H9 (cell line): ENCODE measurements around the gene AEN. TPM values are rescaled to one million over a fixed set of nuclear protein-coding genes. Genes with fewer than 3 reads are reported as not detected.

Experiments used
- DNase-seq: peaks from one replicate; pipeline ENCODE4 v3.0.0-alpha.2; 2017
- H2AFZ ChIP-seq: one replicate; pipeline ENCODE4 v1.6.1; 2013; ENCODE audit warnings: mild to moderate bottlenecking, low read length, control low read depth, moderate library complexity
- H2AK5ac ChIP-seq: 2 replicates; pipeline ENCODE4 v1.6.1; 2013; ENCODE audit warnings: low read length, control low read depth, mixed read lengths; ENCODE audit not compliant: insufficient read length
- H2BK120ac ChIP-seq: one replicate; pipeline ENCODE4 v1.6.1; 2013; ENCODE audit warnings: low read depth, mild to moderate bottlenecking, low read length, control low read depth, inconsistent platforms; ENCODE audit not compliant: poor library complexity, severe bottlenecking
- H2BK12ac ChIP-seq: 2 replicates; pipeline ENCODE4 v1.6.1; 2013; ENCODE audit warnings: low read length, control low read depth, mixed read lengths, low read depth; ENCODE audit not compliant: insufficient read length
- H2BK15ac ChIP-seq: 2 replicates; pipeline ENCODE4 v1.6.1; 2013; ENCODE audit warnings: low read depth, low read length, control low read depth
- H2BK20ac ChIP-seq: one replicate; pipeline ENCODE4 v1.6.1; 2013; ENCODE audit warnings: low read depth, mild to moderate bottlenecking, low read length, control low read depth, inconsistent platforms; ENCODE audit not compliant: poor library complexity, severe bottlenecking
- H2BK5ac ChIP-seq: 2 replicates; pipeline ENCODE4 v1.6.1; 2013; ENCODE audit warnings: low read length, control low read depth, mixed read lengths; ENCODE audit not compliant: insufficient read length
- H3K14ac ChIP-seq: 2 replicates; pipeline ENCODE4 v1.6.1; 2013; ENCODE audit warnings: low read length, control low read depth; ENCODE audit not compliant: insufficient read depth
- H3K18ac ChIP-seq: 2 replicates; pipeline ENCODE4 v1.6.1; 2013; ENCODE audit warnings: low read depth, mild to moderate bottlenecking, mixed read lengths, low read length, control low read depth; ENCODE audit not compliant: insufficient read length
- H3K23ac ChIP-seq: 2 replicates; pipeline ENCODE4 v1.6.1; 2013; ENCODE audit warnings: low read length, control low read depth, mixed read lengths, low read depth; ENCODE audit not compliant: insufficient read length
- H3K23me2 ChIP-seq: 2 replicates; pipeline ENCODE4 v1.6.1; 2013; ENCODE audit warnings: low read depth, mild to moderate bottlenecking, mixed read lengths, low read length, control low read depth; ENCODE audit not compliant: insufficient read length, poor library complexity, severe bottlenecking
- H3K27ac ChIP-seq: 2 replicates; pipeline ENCODE4 v1.5.1; 2013; ENCODE audit warnings: low read length, control low read depth, mixed read lengths, low read depth; ENCODE audit not compliant: insufficient read length
- H3K27me3 ChIP-seq: 2 replicates; pipeline ENCODE4 v1.6.1; 2013; ENCODE audit warnings: low read length, control low read depth, inconsistent platforms; ENCODE audit not compliant: insufficient read depth
- H3K4ac ChIP-seq: 2 replicates; pipeline ENCODE4 v1.6.1; 2013; ENCODE audit warnings: low read depth, mild to moderate bottlenecking, control low read depth, inconsistent platforms, low read length, moderate library complexity
- H3K4me1 ChIP-seq: 2 replicates; pipeline ENCODE4 v1.6.1; 2013; ENCODE audit warnings: low read length, control low read depth, inconsistent platforms; ENCODE audit not compliant: insufficient read depth
- H3K4me2 ChIP-seq: 2 replicates; pipeline ENCODE4 v1.6.1; 2013; ENCODE audit warnings: low read length, control low read depth, mixed read lengths; ENCODE audit not compliant: insufficient read length, insufficient read depth
- H3K56ac ChIP-seq: 2 replicates; pipeline ENCODE4 v1.6.1; 2013; ENCODE audit warnings: low read depth, mild to moderate bottlenecking, mixed read lengths, low read length, control low read depth; ENCODE audit not compliant: insufficient read length
- H3K79me1 ChIP-seq: 2 replicates; pipeline ENCODE4 v1.6.1; 2013; ENCODE audit warnings: low read depth, mild to moderate bottlenecking, moderate library complexity, low read length, control low read depth, inconsistent platforms; ENCODE audit not compliant: insufficient read depth, poor library complexity, severe bottlenecking
- H3K79me2 ChIP-seq: 2 replicates; pipeline ENCODE4 v1.6.1; 2013; ENCODE audit warnings: low read length, control low read depth, inconsistent platforms; ENCODE audit not compliant: insufficient read depth
- H3K9ac ChIP-seq: 2 replicates; pipeline ENCODE4 v1.6.1; 2013; ENCODE audit warnings: low read length, control low read depth, mixed read lengths; ENCODE audit not compliant: insufficient read length; ENCODE audit errors: extremely low read depth
- H3K9me3 ChIP-seq: one replicate; pipeline ENCODE4 v1.6.1; 2013; ENCODE audit warnings: low read depth, low read length, inconsistent platforms; ENCODE audit not compliant: control insufficient read depth
- H3T11ph ChIP-seq: one replicate; pipeline ENCODE4 v1.6.1; 2013; ENCODE audit warnings: mild to moderate bottlenecking, low read length, control low read depth, inconsistent platforms
- H4K20me1 ChIP-seq: one replicate; pipeline ENCODE4 v1.6.1; 2013; ENCODE audit not compliant: control insufficient read depth, insufficient read length, insufficient read depth
- H4K5ac ChIP-seq: 2 replicates; pipeline ENCODE4 v1.6.1; 2013; ENCODE audit warnings: low read depth, mild to moderate bottlenecking, mixed read lengths, low read length, control low read depth; ENCODE audit not compliant: insufficient read length
- H4K8ac ChIP-seq: replicated peaks from 2 replicates; pipeline ENCODE4 v1.6.1; 2013; ENCODE audit warnings: low read length, control low read depth, mixed read lengths, low read depth; ENCODE audit not compliant: insufficient read length
- H4K91ac ChIP-seq: 2 replicates; pipeline ENCODE4 v1.6.1; 2013; ENCODE audit warnings: low read depth, mild to moderate bottlenecking, moderate library complexity, mixed read lengths, low read length, control low read depth; ENCODE audit not compliant: insufficient read length
- H3K27ac Mint-ChIP-seq, 3 experiments: 2 replicates in 2 of 3; 3 replicates in 1 of 3; pipeline ENCODE4 v1.8.0; 2020 to 2021; ENCODE audit warnings: mixed read lengths in 3 of 3, mild to moderate bottlenecking in 1 of 3, moderate library complexity in 1 of 3
- H3K27me3 Mint-ChIP-seq: 2 replicates; pipeline ENCODE4 v1.8.0; 2021; ENCODE audit warnings: low read depth, mild to moderate bottlenecking, moderate library complexity, mixed read lengths
- H3K36me3 Mint-ChIP-seq, 3 experiments: 2 replicates in 2 of 3; 3 replicates in 1 of 3; pipeline ENCODE4 v1.8.0; 2020 to 2021; ENCODE audit warnings: low read depth in 3 of 3, mixed read lengths in 3 of 3; ENCODE audit not compliant: insufficient read depth in 1 of 3
- H3K4me1 Mint-ChIP-seq, 2 experiments: 2 replicates each; pipeline ENCODE4 v1.8.0; 2020; ENCODE audit warnings: mixed read lengths in 2 of 2
- H3K4me3 Mint-ChIP-seq, 2 experiments: 2 replicates in 1 of 2; 3 replicates in 1 of 2; pipeline ENCODE4 v1.8.0; 2020 to 2021; ENCODE audit warnings: mild to moderate bottlenecking in 2 of 2, mixed read lengths in 2 of 2, moderate library complexity in 1 of 2
- H3K9me3 Mint-ChIP-seq, 2 experiments: 2 replicates in 1 of 2; 3 replicates in 1 of 2; pipeline ENCODE4 v1.8.0; 2020; ENCODE audit warnings: mild to moderate bottlenecking in 2 of 2, mixed read lengths in 2 of 2, moderate library complexity in 1 of 2
- CTCF ChIP-seq: fragments of 200-600 bp; sonication (generic); conservative IDR thresholded peaks from 3 replicates; pipeline ENCODE4 v1.8.0; 2021; ENCODE audit warnings: antibody characterized with exemption, mild to moderate bottlenecking
- WGBS: extraction: QIAGEN DNeasy Blood & Tissue Kit; methylation state at CpG from one replicate; pipeline ENCODE4 v1.1.7; 2013; ENCODE audit warnings: missing lambda C conversion rate, low lambda C conversion rate, mixed read lengths; ENCODE audit not compliant: insufficient read length; ENCODE audit errors: extremely low coverage; 5-methylcytosine and 5-hydroxymethylcytosine counted together
- total RNA-seq: library from RNA; stranded (reverse); gene quantifications from 2 replicates; pipeline ENCODE4 v1.2.1, GENCODE V29; 2021

Gene AEN
- total RNA-seq, 1 experiment from 2014 or later = 132 TPM

- no peaks in the 10 kb centered on the region for H3K79me2 ChIP-seq
- Mint-ChIP-seq H3K4me3 (no peak overlapping the region), H3K9me3 (no peaks in the 10 kb centered on the region), H3K36me3 (no peaks in the 10 kb centered on the region), H3K4me1 (peaks cover 13 to 14% of the 10 kb centered on the region in 2 experiments), H3K27me3 (peaks cover 4% of the 10 kb centered on the region), H3K27ac (no peak overlapping the region)
- no peak for TF ChIP-seq CTCF
- no peak overlapping the region for H3K14ac ChIP-seq
- H3K27ac ChIP-seq = no peak overlapping the region
- H3K79me1 ChIP-seq = no peaks in the 10 kb centered on the region
- no peaks in the 10 kb centered on the region for H3K27me3 ChIP-seq
- H3K18ac ChIP-seq = no peak overlapping the region
- H3K23ac ChIP-seq = no peak overlapping the region
- no peak overlapping the region for H2BK15ac ChIP-seq
- no peak overlapping the region for H2BK12ac ChIP-seq
- no peak overlapping the region for H2AK5ac ChIP-seq
- H2AFZ ChIP-seq = no peak overlapping the region
- H3K56ac ChIP-seq = no peak overlapping the region
- DNase-seq = no peak
- no peak overlapping the region for H2BK20ac ChIP-seq
- no CpG with 5 or more reads among the region's 7 CpGs for WGBS
- H2BK120ac ChIP-seq = no peak overlapping the region
- no peaks in the 10 kb centered on the region for H4K20me1 ChIP-seq
- no peak overlapping the region for H2BK5ac ChIP-seq
- H4K8ac ChIP-seq = no peak overlapping the region
- no peak overlapping the region for H4K91ac ChIP-seq
- no peaks in the 10 kb centered on the region for H3K9me3 ChIP-seq
- H3K9ac ChIP-seq = no peak overlapping the region
- H4K5ac ChIP-seq = no peak overlapping the region
- H3K4ac ChIP-seq = no peak overlapping the region
- H3K4me1 ChIP-seq = no peaks in the 10 kb centered on the region
- no peaks in the 10 kb centered on the region for H3K23me2 ChIP-seq
- H3K4me2 ChIP-seq = no peak overlapping the region
- H3T11ph ChIP-seq = no peak overlapping the region
Measured at GRCh38 chr15:88574655-88575054, 46.5 kb upstream of the AEN start.
